SK-N-MC (cell line): ENCODE data around the gene MCOLN3.

ENCODE experiments used
- EZH2 ChIP-seq: fragments of 200-600 bp; sonication (generic); IDR thresholded peaks from one replicate; pipeline ENCODE4 v1.6.1; 2017; ENCODE audit warnings: antibody characterized with exemption
- POLR2AphosphoS5 ChIP-seq: IDR thresholded peaks from 2 replicates; pipeline ENCODE4 v1.6.1; 2012; ENCODE audit warnings: mild to moderate bottlenecking, low read depth, low read length, borderline replicate concordance

- TF ChIP-seq EZH2: no peak
- TF ChIP-seq POLR2AphosphoS5: no peak
Measured at GRCh38 chr1:85030536-85030935, 17.8 kb downstream of the MCOLN3 start.
